ENCODE measurements around the gene CYP3A7.
"Not testable (repeated sequence)": the region's sequence is repeated elsewhere in the genome, so short reads cannot be mapped to it uniquely, and the experiment has no call there.

Gene CYP3A7

GRCh38 chr7:99740573-99741440, 5.8 kb upstream of the CYP3A7 start:
- no peak for DNase-seq

GRCh38 chr7:99739699-99740572, 4.9 kb upstream of the CYP3A7 start:
- no peak for DNase-seq

- DNase-seq: no peak
Observed at GRCh38 chr7:99737726-99738125, 2.7 kb upstream of the CYP3A7 start.

GRCh38 chr7:99736667-99737066, 1.7 kb upstream of the CYP3A7 start:
- DNase-seq: not testable (repeated sequence)

GRCh38 chr7:99733448-99733847, 1.5 kb downstream of the CYP3A7 start:
- DNase-seq: no peak

- DNase-seq: no peak
Observed at GRCh38 chr7:99733003-99733402, 2.0 kb downstream of the CYP3A7 start.

GRCh38 chr7:99731638-99732374, 3.2 kb downstream of the CYP3A7 start:
- DNase-seq: no peak

- DNase-seq: no peak
Observed at GRCh38 chr7:99730992-99731391, 4.0 kb downstream of the CYP3A7 start.

- no peak for DNase-seq
Observed at GRCh38 chr7:99730238-99730810, 4.7 kb downstream of the CYP3A7 start.

- DNase-seq: no peak
Observed at GRCh38 chr7:99729486-99730237, 5.3 kb downstream of the CYP3A7 start.

GRCh38 chr7:99728615-99729014, 6.4 kb downstream of the CYP3A7 start:
- DNase-seq: no peak

GRCh38 chr7:99723201-99723600, 11.8 kb downstream of the CYP3A7 start:
- not testable (repeated sequence) for DNase-seq

GRCh38 chr7:99720800-99721595, 14.0 kb downstream of the CYP3A7 start:
- DNase-seq: no peak

GRCh38 chr7:99719996-99720769, 14.8 kb downstream of the CYP3A7 start:
- no peak for DNase-seq

GRCh38 chr7:99713995-99714570, 20.9 kb downstream of the CYP3A7 start:
- DNase-seq: no peak

- DNase-seq: no peak
Observed at GRCh38 chr7:99709838-99710578, 25.0 kb downstream of the CYP3A7 start.

GRCh38 chr7:99709260-99709659, 25.7 kb downstream of the CYP3A7 start:
- DNase-seq: no peak

GRCh38 chr7:99707096-99707495, 27.9 kb downstream of the CYP3A7 start:
- DNase-seq: no peak

- DNase-seq: no peak
Observed at GRCh38 chr7:99699946-99700345, 35.0 kb downstream of the CYP3A7 start.
